HG02588 (cell line): ENCODE results near the gene FABP3.

ENCODE experiments used
- ATAC-seq: cut with Tn5 transposase; IDR thresholded peaks from one replicate; pipeline ENCODE4 v1.9.1; 2021; ENCODE audit warnings: mild to moderate bottlenecking, moderate library complexity; ENCODE audit not compliant: unreplicated experiment

The FABP3 gene

GRCh38 chr1:31324992-31325391 is 47.9 kb downstream of the FABP3 start:
- ATAC-seq: no peak

- no peak for ATAC-seq
These were observed 48.8 kb downstream of the FABP3 start for GRCh38 chr1:31324093-31324492.

- ATAC-seq: no peak
These were observed 54.7 kb downstream of the FABP3 start for GRCh38 chr1:31318146-31318545.

- ATAC-seq: no peak
These were observed 57.0 kb downstream of the FABP3 start for GRCh38 chr1:31315902-31316301.
